Measurements from ENCODE around the gene CHMP4B. TPM values are rescaled to one million over a fixed set of nuclear protein-coding genes. Genes with fewer than 3 reads are reported as not detected.

CHMP4B gene
- total RNA-seq, 2 experiments from 2014 or later, result 82.0 to 82.9 TPM

DNA sequence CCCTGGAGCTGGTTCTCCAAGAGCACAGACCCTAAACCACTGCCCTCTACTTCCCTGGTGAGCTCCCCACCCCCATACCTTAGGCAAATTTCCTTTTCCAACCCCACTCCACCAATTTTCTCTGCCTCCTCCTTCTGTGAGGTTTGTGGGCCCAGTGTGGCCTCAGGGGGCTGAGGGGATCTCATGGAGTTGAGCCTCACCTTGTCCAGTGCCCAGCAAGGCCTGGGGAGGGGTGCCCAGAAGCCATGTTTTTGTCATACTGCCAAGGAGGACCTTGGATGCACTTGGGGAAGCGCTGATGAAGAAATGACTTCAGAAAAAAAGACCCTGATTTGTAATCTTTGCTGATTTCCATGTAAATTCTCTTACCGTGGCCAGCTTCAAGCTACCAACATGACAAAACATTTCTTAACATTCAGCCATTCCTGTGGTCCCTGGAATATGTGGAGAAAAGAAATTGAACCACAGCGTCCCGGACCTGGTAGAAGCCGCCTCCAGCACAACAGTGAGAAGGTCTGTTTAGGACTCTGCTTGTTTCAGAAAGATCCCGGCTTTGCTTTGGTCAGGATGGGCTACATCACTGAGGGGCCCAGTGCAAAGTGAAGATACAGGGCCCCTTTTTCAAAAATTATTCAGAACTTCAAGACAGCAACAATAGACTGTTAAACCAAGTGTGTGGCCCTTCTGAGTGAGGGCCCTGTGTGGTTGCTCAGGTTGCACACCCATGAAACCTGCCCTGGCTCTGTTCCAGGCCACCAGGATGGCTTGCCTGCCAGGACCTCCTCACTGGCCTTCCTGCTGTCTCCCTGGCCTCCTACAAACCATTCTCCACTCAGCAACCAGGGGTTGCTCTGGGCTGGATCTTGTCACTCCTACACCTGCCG is 52.5 kb downstream of the CHMP4B start:
- H3K4me3 Mint-ChIP-seq, result no peak overlapping the region
- no peaks in the 10 kb centered on the region for H3K9me3 Mint-ChIP-seq
- H3K27ac Mint-ChIP-seq, result no peak overlapping the region
- peaks cover 12% of the 10 kb centered on the region for H3K4me1 Mint-ChIP-seq (ENCODE audit: low read depth)
- intact Hi-C loops (cut with micrococcal nuclease), result no loop called here
- TF ChIP-seq, protein P1, sequence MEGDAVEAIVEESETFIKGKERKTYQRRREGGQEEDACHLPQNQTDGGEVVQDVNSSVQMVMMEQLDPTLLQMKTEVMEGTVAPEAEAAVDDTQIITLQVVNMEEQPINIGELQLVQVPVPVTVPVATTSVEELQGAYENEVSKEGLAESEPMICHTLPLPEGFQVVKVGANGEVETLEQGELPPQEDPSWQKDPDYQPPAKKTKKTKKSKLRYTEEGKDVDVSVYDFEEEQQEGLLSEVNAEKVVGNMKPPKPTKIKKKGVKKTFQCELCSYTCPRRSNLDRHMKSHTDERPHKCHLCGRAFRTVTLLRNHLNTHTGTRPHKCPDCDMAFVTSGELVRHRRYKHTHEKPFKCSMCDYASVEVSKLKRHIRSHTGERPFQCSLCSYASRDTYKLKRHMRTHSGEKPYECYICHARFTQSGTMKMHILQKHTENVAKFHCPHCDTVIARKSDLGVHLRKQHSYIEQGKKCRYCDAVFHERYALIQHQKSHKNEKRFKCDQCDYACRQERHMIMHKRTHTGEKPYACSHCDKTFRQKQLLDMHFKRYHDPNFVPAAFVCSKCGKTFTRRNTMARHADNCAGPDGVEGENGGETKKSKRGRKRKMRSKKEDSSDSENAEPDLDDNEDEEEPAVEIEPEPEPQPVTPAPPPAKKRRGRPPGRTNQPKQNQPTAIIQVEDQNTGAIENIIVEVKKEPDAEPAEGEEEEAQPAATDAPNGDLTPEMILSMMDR (IDR thresholded peaks at IDR 0.05), result no peak
- no peaks in the 10 kb centered on the region for H3K27me3 Mint-ChIP-seq
- ChIA-PET POLR2A (interaction anchor here (0.7 kb wide), 2 partner anchors 26 to 1310 kb away, joined by 3 read pairs; no protein-coding TSS in a partner anchor), CTCF (interaction anchor here (0.7 to 2.6 kb wide), 16 partner anchors 10 to 266 kb away, joined by 3 to 11 read pairs (median 3); no protein-coding TSS in a partner anchor)
- ATAC-seq (no peak), DNase-seq (no peak)
- no peaks in the 10 kb centered on the region for H3K36me3 Mint-ChIP-seq (ENCODE audit: low read depth)

DNA sequence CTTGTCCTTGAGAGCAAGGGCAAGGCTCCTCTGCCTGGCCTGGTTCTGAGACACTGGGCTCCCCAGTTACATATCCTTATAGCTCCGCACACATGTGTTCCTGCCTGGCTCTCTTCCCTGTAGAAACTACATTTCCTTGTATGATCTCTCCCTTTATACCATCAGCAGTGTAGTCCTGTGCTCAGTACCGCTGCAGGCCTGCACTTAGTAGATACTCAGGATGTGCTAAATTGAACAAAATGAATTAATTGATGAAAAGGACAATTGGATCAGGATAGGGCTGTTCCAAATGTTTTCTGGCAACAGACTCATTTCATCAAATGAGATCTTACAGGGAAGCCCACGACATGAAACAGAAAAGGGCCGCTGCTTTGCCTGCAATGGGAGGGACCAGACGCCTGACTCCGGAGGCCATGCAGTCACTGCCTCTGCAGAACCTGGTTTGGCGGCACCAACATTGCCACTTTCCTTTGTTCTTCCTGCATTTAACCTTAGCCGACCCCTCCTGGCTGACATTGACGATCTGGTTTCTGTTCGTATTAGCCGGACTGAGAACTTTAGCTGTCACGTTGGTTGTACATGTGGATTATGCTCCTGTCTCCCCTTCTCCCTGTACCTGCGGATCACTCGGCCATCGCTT is 53.3 kb downstream of the CHMP4B start:
- ATAC-seq (no peak), DNase-seq (no peak)
- Mint-ChIP-seq H3K4me3 (no peak overlapping the region), H3K9me3 (no peaks in the 10 kb centered on the region), H3K27ac (no peak overlapping the region), H3K36me3 (ENCODE audit: low read depth) (no peaks in the 10 kb centered on the region), H3K4me1 (ENCODE audit: low read depth) (peaks cover 4% of the 10 kb centered on the region), H3K27me3 (no peaks in the 10 kb centered on the region)
- intact Hi-C loops (cut with micrococcal nuclease), result no loop called here
- ChIA-PET POLR2A (no interaction called here), CTCF (interaction anchor here (1.7 kb wide), 1 partner anchor 50 kb away, joined by 9 read pairs; no protein-coding TSS in a partner anchor)
- TF ChIP-seq, protein P1 (IDR thresholded peaks at IDR 0.05), result no peak

- H3K36me3 Mint-ChIP-seq (ENCODE audit: low read depth), result no peaks in the 10 kb centered on the region
- no peaks in the 10 kb centered on the region for H3K27me3 Mint-ChIP-seq
- H3K9me3 Mint-ChIP-seq, result no peaks in the 10 kb centered on the region
- ChIA-PET CTCF (interaction anchor here (1.0 kb wide), 1 partner anchor 265 kb away, joined by 3 read pairs; no protein-coding TSS in a partner anchor), POLR2A (no interaction called here)
- DNase-seq (no peak), ATAC-seq (no peak)
- H3K27ac Mint-ChIP-seq, result no peak overlapping the region
- H3K4me3 Mint-ChIP-seq, result no peak overlapping the region
- TF ChIP-seq, protein P1 (IDR thresholded peaks at IDR 0.05), result no peak
- H3K4me1 Mint-ChIP-seq (ENCODE audit: low read depth), result no peaks in the 10 kb centered on the region
- intact Hi-C loops (cut with micrococcal nuclease), result no loop called here
Measured at GRCh38 chr20:33865761-33866370, 54.7 kb downstream of the CHMP4B start.

DNA sequence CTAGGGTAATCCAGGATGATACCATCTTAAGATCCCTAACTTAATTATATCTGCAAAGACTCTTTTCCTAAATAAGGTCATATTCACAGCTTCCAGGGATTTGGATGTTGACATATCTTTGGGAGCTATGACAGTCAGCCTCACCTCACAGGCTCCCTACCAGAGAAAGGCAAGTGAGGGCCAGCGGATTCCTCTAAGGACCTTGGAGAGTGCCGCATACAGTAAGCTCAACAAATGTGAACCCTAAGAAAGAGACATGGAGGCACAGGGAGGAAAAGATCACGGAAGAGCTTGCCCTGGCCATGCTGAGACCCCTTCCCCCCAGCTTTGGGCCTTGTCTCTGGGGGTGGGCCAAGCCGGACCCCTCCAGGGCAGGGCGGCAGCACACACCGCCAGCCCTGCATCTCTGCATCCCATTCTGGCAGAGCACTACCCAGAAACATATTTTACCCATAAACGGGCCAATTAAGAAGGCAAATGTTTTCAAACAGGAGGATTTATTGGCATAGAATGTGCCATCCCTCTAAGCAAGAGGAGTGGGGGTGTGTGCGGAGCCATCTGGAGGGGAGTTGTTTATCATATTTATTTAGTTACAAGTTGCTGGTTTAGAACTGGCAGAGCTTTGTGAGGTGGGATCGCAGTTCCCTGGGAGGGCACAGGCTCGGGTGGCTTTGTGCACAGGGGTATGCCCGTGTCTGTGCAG is 55.4 kb downstream of the CHMP4B start:
- TF ChIP-seq, protein P1 (IDR thresholded peaks at IDR 0.05), result no peak
- CTCF ChIA-PET, result interaction anchor here (1.0 kb wide), 1 partner anchor 264 kb away, joined by 3 read pairs; no protein-coding TSS in a partner anchor
- no peaks in the 10 kb centered on the region for H3K4me1 Mint-ChIP-seq (ENCODE audit: low read depth)
- no peaks in the 10 kb centered on the region for H3K9me3 Mint-ChIP-seq
- no peaks in the 10 kb centered on the region for H3K36me3 Mint-ChIP-seq (ENCODE audit: low read depth)
- POLR2A ChIA-PET, result no interaction called here
- H3K27me3 Mint-ChIP-seq, result no peaks in the 10 kb centered on the region
- DNase-seq, result no peak
- no peak overlapping the region for H3K27ac Mint-ChIP-seq
- ATAC-seq, result no peak
- intact Hi-C loops (cut with micrococcal nuclease), result no loop called here
- H3K4me3 Mint-ChIP-seq, result no peak overlapping the region

Measured in activated CD8-positive, alpha-beta T cell treated with anti-CD3 and anti-CD28 coated beads for 36 hours (primary cell).